Ascending aorta (tissue), 2 donors: ENCODE measurements around the gene MAML3. TPM values are rescaled to one million over a fixed set of nuclear protein-coding genes. Genes with fewer than 3 reads are reported as not detected.

Experiments
- DNase-seq, 2 donors: peaks; one replicate each; pipeline ENCODE4 v3.0.0-alpha.2; 2019; ENCODE audit warnings: low spot score in 2 of 2
- H3K27ac ChIP-seq, 2 donors: fragments of 200-600 bp; sonication (generic); one replicate each; pipeline ENCODE4 v1.5.1; 2016 to 2017; ENCODE audit warnings: mild to moderate bottlenecking in 1 of 2
- H3K27me3 ChIP-seq: fragments of 200-600 bp; sonication (generic); one replicate; pipeline ENCODE4 v1.5.1; 2017
- H3K36me3 ChIP-seq, 2 donors: fragments of 200-600 bp; sonication (generic); one replicate each; pipeline ENCODE4 v1.5.1; 2016
- H3K4me1 ChIP-seq, 2 donors: fragments of 200-600 bp; sonication (generic); one replicate each; pipeline ENCODE4 v1.5.1; 2016 to 2017; ENCODE audit warnings: mild to moderate bottlenecking in 1 of 2
- H3K4me3 ChIP-seq, 2 donors: fragments of 200-600 bp; sonication (generic); one replicate each; pipeline ENCODE4 v1.5.1; 2016 to 2017; ENCODE audit warnings: mild to moderate bottlenecking in 1 of 2
- H3K9me3 ChIP-seq, 2 donors: fragments of 200-600 bp; sonication (generic); one replicate each; pipeline ENCODE4 v1.5.1; 2016
- intact Hi-C: fragments of 100-400 bp; cut with DNase I; formaldehyde crosslinking; loops from one replicate; pipeline ENCODE4 v1.15.1; 2023
- total RNA-seq: library from RNA; depleted of rRNA; stranded (reverse); fragments of >200 nt; gene quantifications from one replicate; pipeline ENCODE4 v1.1.0, GENCODE V29; 2016
- TF ChIP-seq, protein P1 (sequence below), 3 experiments: fragments of 200-600 bp in 2 of 3; fragments of 450-650 bp in 1 of 3; sonication (generic) in 2 of 3; IDR thresholded peaks; one replicate each; pipeline ENCODE4 v1.5.1; 2016 to 2019; ENCODE audit warnings: antibody characterized with exemption in 3 of 3, mild to moderate bottlenecking in 1 of 3, moderate library complexity in 1 of 3

Gene MAML3
- total RNA-seq, 1 donor from 2014 or later, result 4.7 TPM

GRCh38 chr4:139900964-139901376 is 253.0 kb downstream of the MAML3 start:
- TF ChIP-seq, protein P1, sequence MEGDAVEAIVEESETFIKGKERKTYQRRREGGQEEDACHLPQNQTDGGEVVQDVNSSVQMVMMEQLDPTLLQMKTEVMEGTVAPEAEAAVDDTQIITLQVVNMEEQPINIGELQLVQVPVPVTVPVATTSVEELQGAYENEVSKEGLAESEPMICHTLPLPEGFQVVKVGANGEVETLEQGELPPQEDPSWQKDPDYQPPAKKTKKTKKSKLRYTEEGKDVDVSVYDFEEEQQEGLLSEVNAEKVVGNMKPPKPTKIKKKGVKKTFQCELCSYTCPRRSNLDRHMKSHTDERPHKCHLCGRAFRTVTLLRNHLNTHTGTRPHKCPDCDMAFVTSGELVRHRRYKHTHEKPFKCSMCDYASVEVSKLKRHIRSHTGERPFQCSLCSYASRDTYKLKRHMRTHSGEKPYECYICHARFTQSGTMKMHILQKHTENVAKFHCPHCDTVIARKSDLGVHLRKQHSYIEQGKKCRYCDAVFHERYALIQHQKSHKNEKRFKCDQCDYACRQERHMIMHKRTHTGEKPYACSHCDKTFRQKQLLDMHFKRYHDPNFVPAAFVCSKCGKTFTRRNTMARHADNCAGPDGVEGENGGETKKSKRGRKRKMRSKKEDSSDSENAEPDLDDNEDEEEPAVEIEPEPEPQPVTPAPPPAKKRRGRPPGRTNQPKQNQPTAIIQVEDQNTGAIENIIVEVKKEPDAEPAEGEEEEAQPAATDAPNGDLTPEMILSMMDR (IDR thresholded peaks at IDR 0.05), result no peak
- H3K9me3 ChIP-seq, result no peaks in the 10 kb centered on the region
- no peak overlapping the region for H3K4me3 ChIP-seq
- H3K27me3 ChIP-seq, result no peaks in the 10 kb centered on the region
- no peaks in the 10 kb centered on the region for H3K4me1 ChIP-seq
- no peaks in the 10 kb centered on the region for H3K36me3 ChIP-seq
- intact Hi-C loops, result no loop called here
- no peak overlapping the region for H3K27ac ChIP-seq
- no peak for DNase-seq

- H3K27ac ChIP-seq, result no peak overlapping the region
- H3K27me3 ChIP-seq, result no peaks in the 10 kb centered on the region
- H3K4me3 ChIP-seq, result no peak overlapping the region
- no peaks in the 10 kb centered on the region for H3K4me1 ChIP-seq
- intact Hi-C loops, result no loop called here
- DNase-seq, result no peak
- TF ChIP-seq, protein P1 (IDR thresholded peaks at IDR 0.05), result no peak
- H3K36me3 ChIP-seq, result no peaks in the 10 kb centered on the region
- H3K9me3 ChIP-seq, result no peaks in the 10 kb centered on the region
These were observed 254.6 kb downstream of the MAML3 start for GRCh38 chr4:139899346-139899745.

DNA sequence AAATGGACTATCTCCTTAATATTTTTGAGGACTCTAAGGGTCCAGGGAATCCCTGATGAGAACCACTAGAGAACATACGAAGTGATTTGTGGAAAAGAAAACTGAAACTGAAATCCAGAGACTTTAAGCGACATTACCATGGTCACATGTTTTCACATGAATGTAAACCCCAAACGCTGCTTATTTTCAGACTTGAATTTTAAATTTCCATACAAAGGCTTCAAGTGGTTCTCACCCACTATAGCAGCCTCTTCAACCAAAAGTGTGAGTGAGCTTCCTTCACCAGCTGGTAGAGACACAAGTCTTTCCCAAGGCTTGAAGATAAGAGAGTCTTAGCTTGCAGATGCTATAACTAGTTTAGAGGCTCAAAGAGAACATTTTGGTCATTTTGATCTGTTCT is 255.7 kb downstream of the MAML3 start:
- Histone ChIP-seq H3K4me3 (no peak overlapping the region), H3K36me3 (no peaks in the 10 kb centered on the region), H3K9me3 (no peaks in the 10 kb centered on the region), H3K27ac (no peak overlapping the region), H3K27me3 (no peaks in the 10 kb centered on the region), H3K4me1 (no peaks in the 10 kb centered on the region)
- TF ChIP-seq, protein P1 (IDR thresholded peaks at IDR 0.05), result no peak
- intact Hi-C loops, result no loop called here
- DNase-seq, result no peak

- H3K36me3 ChIP-seq, result no peaks in the 10 kb centered on the region
- no peak for DNase-seq
- H3K9me3 ChIP-seq, result no peaks in the 10 kb centered on the region
- H3K4me3 ChIP-seq, result no peak overlapping the region
- no peak overlapping the region for H3K27ac ChIP-seq
- TF ChIP-seq, protein P1 (IDR thresholded peaks at IDR 0.05), result no peak
- no peaks in the 10 kb centered on the region for H3K27me3 ChIP-seq
- no peaks in the 10 kb centered on the region for H3K4me1 ChIP-seq
- intact Hi-C loops, result no loop called here
These were observed 257.8 kb downstream of the MAML3 start for GRCh38 chr4:139896091-139896604.

DNA sequence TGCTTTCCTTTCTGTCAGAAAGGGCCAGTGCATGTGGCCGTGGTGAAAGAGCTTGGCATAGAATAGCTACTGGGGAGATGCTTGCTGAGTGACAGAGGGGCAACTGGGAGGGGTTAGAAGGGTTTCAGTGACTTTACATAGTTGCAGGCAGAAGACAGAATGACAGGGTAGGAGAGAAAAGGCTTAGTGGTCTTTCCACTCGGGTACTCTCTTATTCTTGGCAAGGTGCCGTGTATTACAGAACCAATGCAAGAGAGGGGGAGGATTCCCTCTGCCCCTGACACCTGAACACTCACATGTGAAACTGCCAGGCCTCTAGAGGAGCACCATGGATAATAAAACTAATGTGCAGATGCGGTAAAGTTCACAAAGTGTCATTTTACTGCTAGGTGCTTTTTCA is 260.2 kb downstream of the MAML3 start:
- no peak for DNase-seq
- intact Hi-C loops, result no loop called here
- TF ChIP-seq, protein P1 (IDR thresholded peaks at IDR 0.05), result no peak

More for the DNA sequence above, 260.2 kb downstream of the MAML3 start:
- no peaks in the 10 kb centered on the region for H3K36me3 ChIP-seq
- no peaks in the 10 kb centered on the region for H3K4me1 ChIP-seq
- H3K27me3 ChIP-seq, result no peaks in the 10 kb centered on the region
- H3K4me3 ChIP-seq, result no peak overlapping the region
- no peak overlapping the region for H3K27ac ChIP-seq
- H3K9me3 ChIP-seq, result no peaks in the 10 kb centered on the region
